GM13977 (cell line): ENCODE results near the gene COL4A2.

ENCODE experiments used
- DNase-seq: peaks from one replicate; pipeline ENCODE4 v3.0.0; 2012; ENCODE audit warnings: low spot score
- in situ Hi-C: fragments of 300-500 bp; cut with MboI; formaldehyde crosslinking; loops from one replicate; pipeline ENCODE4 v1.12.0; 2022; ENCODE audit warnings: low sequenced_read_pairs, low pct_unique_long_range_greater_than_20kb, mixed read lengths, inconsistent platforms; ENCODE audit not compliant: unreplicated experiment
- TF ChIP-seq, protein P1 (sequence below): IDR thresholded peaks from 2 replicates; pipeline ENCODE4 v1.5.1; 2012; ENCODE audit warnings: mild to moderate bottlenecking, control low read depth; ENCODE audit not compliant: insufficient read depth; ENCODE audit errors: extremely low read depth, missing control alignments

Gene COL4A2

DNA sequence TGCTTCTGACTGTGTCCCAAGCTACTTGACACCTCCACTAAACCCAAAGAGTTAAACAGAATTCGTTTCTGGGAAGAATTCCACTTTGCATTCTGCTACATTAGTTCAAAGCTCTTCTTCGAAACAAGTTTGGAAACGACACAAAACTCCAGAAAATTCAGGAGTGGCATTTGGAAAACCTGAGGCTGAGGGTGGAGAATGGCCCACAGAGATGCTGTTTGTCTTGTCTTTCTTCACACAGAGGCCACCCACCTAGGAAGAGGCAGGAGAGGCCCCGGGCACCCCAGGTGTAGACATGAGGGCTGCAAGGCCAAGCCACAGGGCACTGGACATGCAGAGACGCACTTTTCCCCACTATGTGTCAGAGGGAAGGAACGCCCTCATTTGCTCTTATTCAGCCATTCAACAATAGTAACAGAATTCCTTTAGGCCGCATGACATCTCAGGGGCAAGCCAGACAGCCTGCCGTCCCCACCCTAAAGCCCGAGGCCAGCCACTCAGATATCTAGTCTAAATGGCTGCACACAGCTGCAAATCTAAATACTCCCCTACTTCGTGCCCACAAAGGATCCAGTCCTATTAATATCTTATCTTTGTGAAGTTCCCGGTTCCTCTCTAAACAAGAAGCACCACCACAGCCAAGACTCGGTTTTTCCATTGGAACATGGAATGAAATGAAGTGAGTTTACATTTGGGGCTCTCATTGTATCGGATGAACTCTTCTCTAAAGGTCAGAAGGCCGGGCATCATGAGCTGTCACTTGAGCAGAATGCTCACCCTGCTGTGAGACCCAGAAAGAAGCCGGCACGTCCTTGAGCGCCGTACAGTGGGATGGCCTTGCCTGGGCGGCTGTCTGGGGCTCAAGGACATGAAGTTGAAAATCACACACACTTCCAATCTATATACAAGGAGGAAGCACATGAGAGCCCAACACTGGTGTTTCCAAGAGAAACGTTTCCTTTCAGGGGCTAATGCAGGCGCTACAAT, 20.0 kb upstream of the COL4A2 start:
- TF ChIP-seq, protein P1, sequence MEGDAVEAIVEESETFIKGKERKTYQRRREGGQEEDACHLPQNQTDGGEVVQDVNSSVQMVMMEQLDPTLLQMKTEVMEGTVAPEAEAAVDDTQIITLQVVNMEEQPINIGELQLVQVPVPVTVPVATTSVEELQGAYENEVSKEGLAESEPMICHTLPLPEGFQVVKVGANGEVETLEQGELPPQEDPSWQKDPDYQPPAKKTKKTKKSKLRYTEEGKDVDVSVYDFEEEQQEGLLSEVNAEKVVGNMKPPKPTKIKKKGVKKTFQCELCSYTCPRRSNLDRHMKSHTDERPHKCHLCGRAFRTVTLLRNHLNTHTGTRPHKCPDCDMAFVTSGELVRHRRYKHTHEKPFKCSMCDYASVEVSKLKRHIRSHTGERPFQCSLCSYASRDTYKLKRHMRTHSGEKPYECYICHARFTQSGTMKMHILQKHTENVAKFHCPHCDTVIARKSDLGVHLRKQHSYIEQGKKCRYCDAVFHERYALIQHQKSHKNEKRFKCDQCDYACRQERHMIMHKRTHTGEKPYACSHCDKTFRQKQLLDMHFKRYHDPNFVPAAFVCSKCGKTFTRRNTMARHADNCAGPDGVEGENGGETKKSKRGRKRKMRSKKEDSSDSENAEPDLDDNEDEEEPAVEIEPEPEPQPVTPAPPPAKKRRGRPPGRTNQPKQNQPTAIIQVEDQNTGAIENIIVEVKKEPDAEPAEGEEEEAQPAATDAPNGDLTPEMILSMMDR: no peak
- DNase-seq: no peak
- in situ Hi-C loops: no loop called here

DNA sequence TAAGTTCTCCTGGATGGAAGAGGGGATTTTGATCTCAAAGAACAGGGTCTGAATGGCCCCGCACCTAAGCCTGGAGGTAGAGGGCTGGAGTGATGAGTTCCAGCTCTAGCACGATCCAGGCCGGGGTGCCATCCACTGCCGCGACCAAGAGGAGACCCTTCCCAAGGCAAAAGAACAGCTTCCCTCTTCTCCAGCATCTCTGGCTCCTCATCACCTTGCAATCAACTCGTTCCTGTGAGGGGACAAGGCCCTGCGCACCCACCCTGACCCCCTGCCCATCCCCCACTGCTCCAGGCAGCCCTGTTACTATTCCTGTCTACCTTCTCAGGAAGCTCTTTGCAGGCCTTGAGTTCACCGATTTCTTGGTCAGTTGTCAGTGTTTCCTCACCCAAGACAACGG, 17.9 kb upstream of the COL4A2 start:
- TF ChIP-seq, protein P1: no peak
- DNase-seq: no peak
- in situ Hi-C loops: no loop called here

DNA sequence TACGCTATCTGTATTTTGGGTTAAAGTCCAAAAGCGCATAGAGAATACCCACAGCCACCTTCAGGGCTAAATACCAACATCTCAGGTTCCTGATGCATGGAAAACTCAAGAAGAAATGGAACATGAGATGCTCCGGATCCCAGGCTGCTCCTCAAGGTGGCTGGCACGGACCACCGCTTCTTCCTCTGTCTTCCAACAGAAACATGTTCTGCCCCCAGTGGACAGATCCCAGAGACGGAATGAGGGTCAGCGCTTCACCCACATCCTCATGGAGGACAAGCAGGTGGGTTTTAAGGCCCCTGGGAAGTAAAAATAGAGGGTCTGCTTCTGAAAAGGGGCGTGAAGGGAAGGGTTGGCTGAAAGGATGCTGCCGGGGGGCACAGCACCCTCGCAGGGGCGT, 17.4 kb upstream of the COL4A2 start:
- TF ChIP-seq, protein P1: no peak

DNA sequence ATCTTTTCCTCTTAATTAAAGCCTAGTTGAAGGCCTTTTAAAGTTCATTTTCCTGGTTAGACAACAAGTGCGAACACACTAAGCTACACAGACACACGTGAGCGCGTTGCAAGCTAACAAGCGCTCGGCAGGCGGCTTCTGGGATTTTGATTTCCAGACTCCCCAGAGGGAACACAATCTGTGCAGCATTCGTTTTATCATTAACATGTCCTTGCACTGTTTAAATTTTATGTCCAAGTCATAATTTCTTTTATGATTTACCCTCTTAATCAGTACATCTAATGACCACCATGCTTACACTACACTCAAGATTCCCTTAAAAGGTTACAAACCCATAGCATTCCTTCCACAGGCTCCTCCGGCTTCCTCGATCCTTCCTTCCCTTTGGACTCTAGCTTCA, 16.9 kb upstream of the COL4A2 start:
- TF ChIP-seq, protein P1: no peak
- DNase-seq: no peak
- in situ Hi-C loops: no loop called here

More for the DNA sequence above, 17.4 kb upstream of the COL4A2 start:
- in situ Hi-C loops: no loop called here
- no peak for DNase-seq

DNA sequence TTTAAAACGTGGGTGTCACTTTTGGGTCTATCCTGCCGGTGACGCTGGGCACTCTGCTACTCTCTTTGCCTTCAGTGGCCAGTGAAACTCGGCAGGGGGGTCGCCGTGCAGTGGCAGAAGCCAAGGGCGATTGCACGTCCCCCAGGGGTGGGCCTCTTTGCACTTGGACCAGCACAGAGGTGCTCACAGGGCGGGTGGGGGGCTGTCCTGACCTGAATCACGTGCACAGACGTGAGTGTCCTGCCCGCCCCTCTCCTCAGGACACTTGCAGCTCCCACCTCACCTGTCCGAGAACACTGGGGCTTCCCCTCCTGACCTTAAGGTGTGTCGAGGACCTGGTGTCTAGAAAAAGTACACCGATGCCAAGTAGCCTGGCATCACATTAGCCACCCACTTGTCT, 16.3 kb upstream of the COL4A2 start:
- DNase-seq: no peak
- TF ChIP-seq, protein P1: no peak
- in situ Hi-C loops: no loop called here

DNA sequence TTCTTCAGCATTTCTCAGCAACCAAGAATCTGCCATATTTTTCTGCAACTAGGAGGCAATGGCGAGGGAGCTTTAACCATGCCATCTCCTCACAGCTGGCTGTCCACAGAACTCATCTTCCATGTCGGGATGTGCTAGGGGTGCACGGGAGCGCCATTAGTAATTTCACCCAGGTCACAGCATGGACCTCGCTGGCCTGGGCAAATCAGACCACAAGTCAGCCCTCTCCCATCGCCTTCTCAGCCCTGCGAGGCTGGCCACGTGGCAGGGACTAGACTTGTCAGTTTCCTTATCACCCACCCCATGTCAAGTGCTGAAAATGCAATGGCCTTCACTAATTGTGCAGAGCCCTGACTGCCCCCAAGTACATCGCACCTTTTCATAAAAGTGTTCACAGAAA, 15.8 kb upstream of the COL4A2 start:
- TF ChIP-seq, protein P1: no peak
- in situ Hi-C loops: no loop called here

More for the DNA sequence above, 15.8 kb upstream of the COL4A2 start:
- DNase-seq: no peak
